HG03039 (cell line): Measurements from ENCODE around the gene ZNF532.
A peak's percentile ranks its signal among the peaks of the same experiment; 100 is the strongest.

Source experiments
- ATAC-seq: cut with Tn5 transposase; IDR thresholded peaks from one replicate; pipeline ENCODE4 v1.9.1; 2021; ENCODE audit warnings: mild to moderate bottlenecking, moderate library complexity; ENCODE audit not compliant: unreplicated experiment

Gene ZNF532

GRCh38 chr18:58937887-58938267, 73.2 kb downstream of the ZNF532 start:
- ATAC-seq = no peak

- no peak for ATAC-seq
Observed at GRCh38 chr18:58941426-58942099, 76.9 kb downstream of the ZNF532 start.

- ATAC-seq = no peak
Observed at GRCh38 chr18:58943896-58944295, 79.2 kb downstream of the ZNF532 start.

- ATAC-seq = no peak
Observed at GRCh38 chr18:58947136-58947732, 82.6 kb downstream of the ZNF532 start.

- no peak for ATAC-seq
Observed at GRCh38 chr18:58949031-58949430, 84.4 kb downstream of the ZNF532 start.

- ATAC-seq = no peak
Observed at GRCh38 chr18:58951986-58952702, 87.5 kb downstream of the ZNF532 start.

- ATAC-seq = no peak
Observed at GRCh38 chr18:58952858-58953257, 88.2 kb downstream of the ZNF532 start.

- ATAC-seq = no peak
Observed at GRCh38 chr18:58953627-58954026, 89.0 kb downstream of the ZNF532 start.

GRCh38 chr18:58955001-58955400, 90.3 kb downstream of the ZNF532 start:
- ATAC-seq = no peak

GRCh38 chr18:58955738-58956137, 91.1 kb downstream of the ZNF532 start:
- no peak for ATAC-seq

- ATAC-seq = no peak
Observed at GRCh38 chr18:58958628-58959027, 94.0 kb downstream of the ZNF532 start.

- ATAC-seq = no peak
Observed at GRCh38 chr18:58960508-58960907, 95.8 kb downstream of the ZNF532 start.

- ATAC-seq = no peak
Observed at GRCh38 chr18:58960946-58961722, 96.5 kb downstream of the ZNF532 start.

- ATAC-seq = no peak
Observed at GRCh38 chr18:58962336-58962735, 97.7 kb downstream of the ZNF532 start.

GRCh38 chr18:58965291-58966004, 100.8 kb downstream of the ZNF532 start:
- no peak for ATAC-seq

- ATAC-seq = no peak
Observed at GRCh38 chr18:58966005-58966677, 101.5 kb downstream of the ZNF532 start.

GRCh38 chr18:58966704-58967103, 102.0 kb downstream of the ZNF532 start:
- ATAC-seq = no peak

GRCh38 chr18:58967751-58968254, 103.1 kb downstream of the ZNF532 start:
- no peak for ATAC-seq

GRCh38 chr18:58970943-58971790, 106.5 kb downstream of the ZNF532 start:
- peak; percentile 77 for ATAC-seq
